Erythroblast (primary cell): ENCODE measurements around the gene LIN7A.

Experiments used
- DNase-seq, 2 experiments: peaks; one replicate each; lab custom pipeline; 2025; lab: John Stamatoyannopoulos, UW
- GATA1 ChIP-seq: IDR thresholded peaks from 2 replicates; pipeline ENCODE4 v1.6.1; 2011; ENCODE audit warnings: low read depth, mild to moderate bottlenecking, control low read depth, low read length, moderate library complexity
- POLR2A ChIP-seq: IDR thresholded peaks from 2 replicates; pipeline ENCODE4 v1.6.1; 2011; ENCODE audit warnings: mild to moderate bottlenecking, low read length

Gene LIN7A, protein sequence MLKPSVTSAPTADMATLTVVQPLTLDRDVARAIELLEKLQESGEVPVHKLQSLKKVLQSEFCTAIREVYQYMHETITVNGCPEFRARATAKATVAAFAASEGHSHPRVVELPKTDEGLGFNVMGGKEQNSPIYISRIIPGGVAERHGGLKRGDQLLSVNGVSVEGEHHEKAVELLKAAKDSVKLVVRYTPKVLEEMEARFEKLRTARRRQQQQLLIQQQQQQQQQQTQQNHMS

DNA sequence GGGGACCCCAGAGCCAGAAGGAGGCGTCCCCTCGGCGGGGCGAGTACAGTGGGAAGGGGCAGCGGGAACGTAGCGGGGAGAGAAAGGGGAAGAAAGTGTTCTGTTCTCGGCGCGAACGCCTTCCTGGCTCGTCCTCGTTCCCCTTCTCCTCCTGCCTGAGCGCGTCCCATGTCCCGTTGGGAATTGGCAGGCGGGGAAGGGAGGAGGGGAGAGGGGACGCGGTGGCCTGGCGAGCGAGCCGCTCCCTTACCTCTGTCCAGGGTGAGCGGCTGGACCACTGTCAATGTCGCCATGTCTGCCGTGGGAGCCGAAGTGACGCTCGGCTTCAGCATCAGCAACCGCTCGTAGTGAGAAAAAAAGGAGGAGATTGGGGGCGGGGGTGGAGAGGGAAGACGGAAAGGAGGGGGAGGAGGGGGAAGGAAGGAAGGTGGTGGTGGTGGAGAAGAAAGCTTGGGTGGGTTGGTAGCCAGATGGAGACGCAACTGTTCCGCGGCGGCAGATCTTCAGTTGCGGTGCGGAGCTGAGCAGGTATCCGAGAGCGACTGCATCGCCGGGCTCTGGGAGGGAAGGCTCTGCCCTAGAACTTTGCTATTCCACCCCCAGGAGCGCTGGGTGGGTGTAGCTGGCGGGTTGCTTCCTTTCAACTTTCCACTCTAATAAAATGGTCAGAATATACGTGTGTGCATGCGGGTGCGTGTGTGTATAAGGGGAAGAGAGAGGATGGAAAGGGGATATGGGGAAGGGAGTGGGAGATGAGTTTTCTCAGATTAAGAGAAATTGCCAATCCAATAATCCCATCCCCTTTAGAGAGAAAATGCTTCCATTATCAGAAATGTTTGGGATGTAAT is at the start of gene LIN7A:
Gene LIN7A (minus strand): TSS at position 544 of the 848 bp plus-strand sequence. CDS start 212 bp downstream, at position 332.
- DNase-seq: no peak
- TF ChIP-seq GATA1 (no peak), POLR2A (no peak)

- no peak for DNase-seq
- TF ChIP-seq GATA1: no peak
- TF ChIP-seq POLR2A: no peak
Observed at GRCh38 chr12:80986224-80986623, 48.5 kb upstream of the LIN7A start.

- no peak for DNase-seq
- no peak for TF ChIP-seq GATA1
- no peak for TF ChIP-seq POLR2A
Observed at GRCh38 chr12:80979816-80980215, 42.1 kb upstream of the LIN7A start.

GRCh38 chr12:80979251-80979650 is 41.5 kb upstream of the LIN7A start:
- TF ChIP-seq POLR2A (no peak), GATA1 (no peak)

DNA sequence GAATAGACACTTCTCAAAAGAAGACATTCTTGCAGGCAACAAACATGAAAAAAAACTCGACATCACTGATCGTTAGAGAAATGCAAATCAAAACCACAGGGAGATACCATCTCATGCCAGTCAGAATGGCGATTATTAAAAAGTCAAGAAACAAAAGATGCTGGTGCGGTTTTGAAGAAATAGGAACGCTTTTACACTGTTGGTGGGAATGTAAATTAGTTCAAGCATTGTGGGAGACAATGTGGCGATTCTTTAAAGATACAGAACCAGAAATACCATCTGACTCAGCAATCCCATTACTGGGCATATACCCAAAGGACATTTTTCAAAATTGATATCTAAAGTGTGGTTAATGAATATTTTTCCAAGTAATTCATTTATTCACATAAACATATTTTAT is 39.6 kb upstream of the LIN7A start:
- TF ChIP-seq POLR2A (no peak), GATA1 (no peak)
- DNase-seq: no peak

More at GRCh38 chr12:80979251-80979650, 41.5 kb upstream of the LIN7A start:
- no peak for DNase-seq

- no peak for DNase-seq
- TF ChIP-seq POLR2A (no peak), GATA1 (no peak)
Observed at GRCh38 chr12:80968326-80968725, 30.6 kb upstream of the LIN7A start.

- no peak for TF ChIP-seq POLR2A
- no peak for TF ChIP-seq GATA1
- no peak for DNase-seq
Observed at GRCh38 chr12:80967565-80967964, 29.8 kb upstream of the LIN7A start.

DNA sequence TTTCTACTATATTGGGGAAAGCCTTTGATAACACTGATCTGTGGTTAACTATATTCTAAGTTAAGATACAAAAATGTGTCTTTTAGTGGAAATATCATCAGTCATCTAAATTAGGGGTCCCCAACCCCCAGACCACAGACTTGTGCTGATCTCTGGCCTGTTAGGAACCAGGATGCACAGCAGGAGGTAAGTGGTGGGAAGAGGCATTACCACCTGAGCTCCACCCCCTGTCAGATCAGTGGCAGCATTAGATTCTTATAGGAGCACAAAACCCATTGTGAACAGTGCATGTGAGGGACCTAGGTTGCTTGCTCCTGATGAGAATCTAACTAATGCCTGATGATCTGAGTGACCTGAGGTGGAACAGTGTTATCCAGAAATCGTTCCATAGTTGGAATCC is 28.3 kb upstream of the LIN7A start:
- TF ChIP-seq GATA1 (no peak), POLR2A (no peak)
- no peak for DNase-seq

- TF ChIP-seq GATA1 (no peak), POLR2A (no peak)
Observed at GRCh38 chr12:80958162-80958561, 20.4 kb upstream of the LIN7A start.

DNA sequence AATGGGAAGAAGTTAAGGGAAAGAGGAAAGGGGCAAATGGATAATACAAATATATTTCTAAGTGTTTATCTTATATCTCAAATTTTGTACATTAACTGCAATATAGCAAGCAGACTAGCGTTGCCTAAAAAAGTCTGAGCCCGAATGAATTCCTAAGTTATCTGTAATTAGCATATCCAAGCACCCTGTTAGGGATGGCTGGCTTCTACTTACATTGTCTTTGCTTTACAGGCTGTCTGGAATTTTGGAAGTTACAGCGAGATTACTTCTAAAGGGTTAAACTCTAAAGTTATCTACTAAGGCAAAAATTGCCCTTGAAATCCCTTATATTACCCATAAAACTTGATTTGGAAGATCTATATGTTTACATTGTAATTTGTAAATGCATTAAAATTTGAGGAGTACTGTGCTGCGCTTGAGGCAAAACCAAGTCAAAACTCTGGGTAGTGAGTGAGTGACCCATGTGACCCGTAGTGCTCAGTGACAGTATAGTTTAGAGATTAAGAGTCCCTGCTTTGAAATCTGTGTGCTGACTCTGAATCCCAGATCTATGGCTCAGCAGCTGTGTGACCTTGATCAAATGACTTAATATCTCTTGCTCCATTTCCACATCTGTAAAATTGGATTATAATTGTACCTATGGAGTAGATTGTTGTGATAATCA is 17.3 kb upstream of the LIN7A start:
- no peak for DNase-seq
- TF ChIP-seq POLR2A (no peak), GATA1 (no peak)

More at GRCh38 chr12:80958162-80958561, 20.4 kb upstream of the LIN7A start:
- DNase-seq: no peak

DNA sequence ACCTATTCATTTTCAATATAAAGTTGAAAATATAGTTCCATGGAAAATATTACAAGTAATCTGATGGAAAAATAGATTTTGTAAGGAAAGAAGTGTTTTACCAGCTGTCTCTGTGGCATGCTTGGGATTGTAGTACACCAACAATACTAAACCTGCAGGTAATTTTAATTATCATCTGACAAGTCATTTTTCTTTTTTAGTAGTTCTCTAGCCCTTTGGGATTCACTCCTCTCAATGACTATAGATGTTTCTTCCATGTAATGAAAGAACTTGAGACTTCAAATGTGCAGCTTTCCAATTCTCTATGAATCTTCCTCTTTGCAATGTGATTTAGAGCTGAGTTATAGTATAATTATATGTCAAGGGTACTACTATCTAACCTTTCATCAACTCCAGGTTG is 14.7 kb upstream of the LIN7A start:
- DNase-seq: no peak
- TF ChIP-seq POLR2A: no peak
- no peak for TF ChIP-seq GATA1

DNA sequence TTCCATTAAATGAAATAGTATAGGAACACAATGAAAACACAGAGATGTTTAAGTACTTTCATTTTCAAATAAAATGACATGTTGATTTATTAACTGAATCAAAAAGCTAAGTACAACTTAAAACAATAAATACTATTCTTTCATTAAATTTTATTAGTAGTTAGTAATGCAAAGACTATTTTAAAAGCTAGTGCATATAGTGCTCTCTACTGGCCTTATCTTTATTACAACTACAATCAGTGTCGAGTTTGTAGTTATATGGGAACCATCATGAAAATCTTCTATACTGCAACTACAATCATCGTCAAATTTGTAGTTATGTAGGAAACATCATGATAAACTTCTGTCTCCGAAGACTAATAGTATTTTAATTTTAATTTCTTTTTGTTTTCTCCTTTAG is 8.9 kb upstream of the LIN7A start:
- TF ChIP-seq POLR2A (no peak), GATA1 (no peak)
- no peak for DNase-seq

GRCh38 chr12:80943338-80943737 is 5.6 kb upstream of the LIN7A start:
- TF ChIP-seq GATA1 (no peak), POLR2A (no peak)
- no peak for DNase-seq

- no peak for DNase-seq
- TF ChIP-seq GATA1 (no peak), POLR2A (no peak)
Observed at GRCh38 chr12:80941916-80942315, 4.2 kb upstream of the LIN7A start.
